Uterus (tissue), 2 donors: ENCODE measurements around the gene ZC3H12D.

Experiments
- POLR2A ChIP-seq, 2 donors: fragments of 450-650 bp; IDR thresholded peaks; one replicate each; pipeline ENCODE4 v1.6.1; 2016; ENCODE audit warnings: antibody characterized with exemption in 2 of 2, mild to moderate bottlenecking in 1 of 2, moderate library complexity in 1 of 2
- TF ChIP-seq, protein P1 (sequence below), 4 experiments: fragments of 200-600 bp in 2 of 4; fragments of 450-650 bp in 2 of 4; sonication (generic) in 2 of 4; IDR thresholded peaks; one replicate each; pipeline ENCODE4 v1.5.1; 2016 to 2019; ENCODE audit warnings: antibody characterized with exemption in 4 of 4, mild to moderate bottlenecking in 2 of 4, moderate library complexity in 1 of 4

DNA sequence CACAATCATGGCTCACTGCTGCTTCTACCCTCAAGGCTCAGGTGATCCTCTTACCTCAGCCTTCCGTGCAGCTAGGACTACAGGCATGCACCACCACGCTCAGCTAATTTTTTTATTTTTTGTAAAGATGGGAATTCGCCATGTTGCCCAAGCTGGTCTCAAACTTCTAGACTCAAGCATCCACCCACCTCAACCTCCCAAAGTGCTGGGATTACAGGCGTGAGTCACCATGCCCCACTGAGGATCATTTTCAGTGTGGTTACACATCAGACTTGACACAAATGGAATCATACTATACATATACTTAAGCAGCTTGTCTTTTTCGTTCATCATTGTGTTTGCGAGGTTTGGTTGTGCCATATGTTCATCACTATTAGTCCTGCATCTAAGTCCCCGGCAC, 26.6 kb downstream of the ZC3H12D start:
- TF ChIP-seq, protein P1, sequence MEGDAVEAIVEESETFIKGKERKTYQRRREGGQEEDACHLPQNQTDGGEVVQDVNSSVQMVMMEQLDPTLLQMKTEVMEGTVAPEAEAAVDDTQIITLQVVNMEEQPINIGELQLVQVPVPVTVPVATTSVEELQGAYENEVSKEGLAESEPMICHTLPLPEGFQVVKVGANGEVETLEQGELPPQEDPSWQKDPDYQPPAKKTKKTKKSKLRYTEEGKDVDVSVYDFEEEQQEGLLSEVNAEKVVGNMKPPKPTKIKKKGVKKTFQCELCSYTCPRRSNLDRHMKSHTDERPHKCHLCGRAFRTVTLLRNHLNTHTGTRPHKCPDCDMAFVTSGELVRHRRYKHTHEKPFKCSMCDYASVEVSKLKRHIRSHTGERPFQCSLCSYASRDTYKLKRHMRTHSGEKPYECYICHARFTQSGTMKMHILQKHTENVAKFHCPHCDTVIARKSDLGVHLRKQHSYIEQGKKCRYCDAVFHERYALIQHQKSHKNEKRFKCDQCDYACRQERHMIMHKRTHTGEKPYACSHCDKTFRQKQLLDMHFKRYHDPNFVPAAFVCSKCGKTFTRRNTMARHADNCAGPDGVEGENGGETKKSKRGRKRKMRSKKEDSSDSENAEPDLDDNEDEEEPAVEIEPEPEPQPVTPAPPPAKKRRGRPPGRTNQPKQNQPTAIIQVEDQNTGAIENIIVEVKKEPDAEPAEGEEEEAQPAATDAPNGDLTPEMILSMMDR (IDR thresholded peaks at IDR 0.05), result no peak
- no peak for TF ChIP-seq POLR2A (IDR thresholded peaks at IDR 0.05)
